ENCODE measurements around the gene SLC7A5.

DNA sequence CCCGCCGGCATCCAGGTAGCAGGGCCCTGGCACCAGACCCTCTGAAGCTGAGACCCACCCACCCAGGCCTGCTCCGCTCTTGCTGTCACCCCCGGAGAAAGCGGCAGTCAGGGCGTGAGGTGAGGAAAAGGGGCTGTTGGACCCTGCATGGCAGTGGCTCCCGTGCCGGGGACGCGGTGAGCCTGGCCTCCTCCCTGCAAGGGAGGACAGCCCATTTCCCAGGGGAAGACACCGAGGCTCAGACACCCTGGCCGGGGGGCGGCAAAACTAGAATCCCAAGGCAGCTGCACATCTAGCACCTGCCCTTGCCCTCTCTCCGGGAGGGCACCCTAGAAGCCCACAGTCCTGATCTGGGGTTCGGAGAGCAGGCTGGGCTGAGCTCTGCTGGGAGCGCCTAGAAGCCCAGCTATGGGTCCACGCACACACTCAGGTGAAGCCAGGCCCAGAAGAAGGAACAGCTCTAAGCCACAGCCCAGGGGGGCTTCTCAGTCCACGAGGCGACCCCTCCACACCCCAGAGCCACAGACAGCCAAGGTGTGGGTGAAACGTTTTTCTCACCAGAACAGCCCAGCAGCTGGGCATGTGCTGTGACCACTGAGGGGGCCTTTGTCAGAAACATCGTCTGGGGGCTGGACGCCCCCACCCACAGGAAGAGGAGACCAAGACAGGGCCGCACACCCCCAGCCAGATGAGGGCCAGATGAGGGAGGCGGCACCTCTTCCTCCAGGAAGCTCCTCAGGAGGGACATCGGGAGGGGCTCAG is 22.4 kb downstream of the SLC7A5 start:
- TF ChIP-seq, protein P1, sequence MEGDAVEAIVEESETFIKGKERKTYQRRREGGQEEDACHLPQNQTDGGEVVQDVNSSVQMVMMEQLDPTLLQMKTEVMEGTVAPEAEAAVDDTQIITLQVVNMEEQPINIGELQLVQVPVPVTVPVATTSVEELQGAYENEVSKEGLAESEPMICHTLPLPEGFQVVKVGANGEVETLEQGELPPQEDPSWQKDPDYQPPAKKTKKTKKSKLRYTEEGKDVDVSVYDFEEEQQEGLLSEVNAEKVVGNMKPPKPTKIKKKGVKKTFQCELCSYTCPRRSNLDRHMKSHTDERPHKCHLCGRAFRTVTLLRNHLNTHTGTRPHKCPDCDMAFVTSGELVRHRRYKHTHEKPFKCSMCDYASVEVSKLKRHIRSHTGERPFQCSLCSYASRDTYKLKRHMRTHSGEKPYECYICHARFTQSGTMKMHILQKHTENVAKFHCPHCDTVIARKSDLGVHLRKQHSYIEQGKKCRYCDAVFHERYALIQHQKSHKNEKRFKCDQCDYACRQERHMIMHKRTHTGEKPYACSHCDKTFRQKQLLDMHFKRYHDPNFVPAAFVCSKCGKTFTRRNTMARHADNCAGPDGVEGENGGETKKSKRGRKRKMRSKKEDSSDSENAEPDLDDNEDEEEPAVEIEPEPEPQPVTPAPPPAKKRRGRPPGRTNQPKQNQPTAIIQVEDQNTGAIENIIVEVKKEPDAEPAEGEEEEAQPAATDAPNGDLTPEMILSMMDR (conservative IDR thresholded peaks at IDR 0.05; ENCODE audit: low read length) = no peak
- TF ChIP-seq EZH2phosphoT487 (IDR thresholded peaks at IDR 0.05; ENCODE audit: borderline replicate concordance, low read depth, low read length) = no peak
